Measurements from ENCODE around the gene CASQ1. TPM values are rescaled to one million over a fixed set of nuclear protein-coding genes. Genes with fewer than 3 reads are reported as not detected.

CASQ1 gene
- total RNA-seq, 1 experiment from 2014 or later = 0.46 TPM

GRCh38 chr1:160149233-160149632 is 41.1 kb upstream of the CASQ1 start:
- Mint-ChIP-seq H3K27me3 (ENCODE audit: low read depth) (no peaks in the 10 kb centered on the region; the same call in 1 of the 2 replicates), H3K27ac (no peak overlapping the region), H3K4me3 (no peak overlapping the region), H3K9me3 (no peaks in the 10 kb centered on the region), H3K36me3 (no peaks in the 10 kb centered on the region), H3K4me1 (peaks cover 6% of the 10 kb centered on the region)
- CTCF ChIA-PET = interaction anchor here (1.1 to 2.7 kb wide), 5 partner anchors 13 to 142 kb away, joined by 3 to 8 read pairs (median 7); no protein-coding TSS in a partner anchor
- ATAC-seq (no peak), DNase-seq (ENCODE audit: low spot score) (no peak)
- no peak for TF ChIP-seq ZNF232 (CRISPR knock-in tag; IDR thresholded peaks at IDR 0.05)
- no peak for TF ChIP-seq SMAD4 (CRISPR knock-in tag; IDR thresholded peaks at IDR 0.05)
- TF ChIP-seq ZNF219 (CRISPR knock-in tag; IDR thresholded peaks at IDR 0.05; ENCODE audit: borderline replicate concordance) = no peak
- no peak for TF ChIP-seq JAZF1 (CRISPR knock-in tag; IDR thresholded peaks at IDR 0.05)
- TF ChIP-seq NR1H2 (CRISPR knock-in tag; IDR thresholded peaks at IDR 0.05) = no peak
- no peak for TF ChIP-seq ZNF512 (CRISPR knock-in tag; IDR thresholded peaks at IDR 0.05; ENCODE audit: borderline replicate concordance)
- no peak for TF ChIP-seq CDX4 (CRISPR knock-in tag; IDR thresholded peaks at IDR 0.05; ENCODE audit: borderline replicate concordance)
- TF ChIP-seq, protein P1, sequence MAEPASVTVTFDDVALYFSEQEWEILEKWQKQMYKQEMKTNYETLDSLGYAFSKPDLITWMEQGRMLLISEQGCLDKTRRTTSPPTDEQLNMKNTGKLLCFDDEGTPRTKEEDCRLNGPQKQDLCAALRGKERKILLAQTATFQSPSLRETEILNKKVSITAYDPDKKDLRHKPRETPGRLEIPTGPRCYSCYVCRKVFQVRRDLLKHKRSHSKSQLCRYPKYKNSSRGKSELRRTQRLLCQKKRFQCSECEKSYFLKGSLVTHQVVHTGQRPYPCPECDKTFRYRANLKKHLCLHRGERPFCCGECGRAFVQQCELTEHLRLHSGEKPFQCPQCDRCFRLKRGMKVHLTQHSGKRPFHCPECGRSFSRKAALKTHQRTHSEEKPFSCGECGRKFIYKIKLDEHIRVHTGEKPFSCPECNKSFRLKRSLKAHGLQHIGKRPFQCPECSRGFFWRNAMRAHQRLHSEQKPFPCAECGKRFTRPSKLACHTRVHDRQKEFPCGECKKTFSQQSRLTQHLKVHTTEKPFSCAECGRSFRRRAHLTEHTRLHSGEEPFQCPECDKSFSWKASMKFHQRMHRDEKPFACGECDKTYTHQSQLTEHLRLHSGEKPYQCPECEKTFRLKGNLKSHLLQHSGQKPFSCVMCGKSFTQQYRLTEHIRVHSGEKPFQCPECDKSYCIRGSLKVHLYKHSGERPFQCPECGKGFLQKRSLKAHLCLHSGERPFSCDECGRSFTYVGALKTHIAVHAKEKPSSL (CRISPR knock-in tag; conservative IDR thresholded peaks at IDR 0.05) = no peak
- TF ChIP-seq ZNF671 (CRISPR knock-in tag; IDR thresholded peaks at IDR 0.05) = no peak
- TF ChIP-seq, protein P2, sequence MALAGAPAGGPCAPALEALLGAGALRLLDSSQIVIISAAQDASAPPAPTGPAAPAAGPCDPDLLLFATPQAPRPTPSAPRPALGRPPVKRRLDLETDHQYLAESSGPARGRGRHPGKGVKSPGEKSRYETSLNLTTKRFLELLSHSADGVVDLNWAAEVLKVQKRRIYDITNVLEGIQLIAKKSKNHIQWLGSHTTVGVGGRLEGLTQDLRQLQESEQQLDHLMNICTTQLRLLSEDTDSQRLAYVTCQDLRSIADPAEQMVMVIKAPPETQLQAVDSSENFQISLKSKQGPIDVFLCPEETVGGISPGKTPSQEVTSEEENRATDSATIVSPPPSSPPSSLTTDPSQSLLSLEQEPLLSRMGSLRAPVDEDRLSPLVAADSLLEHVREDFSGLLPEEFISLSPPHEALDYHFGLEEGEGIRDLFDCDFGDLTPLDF (CRISPR knock-in tag; IDR thresholded peaks at IDR 0.05) = no peak
- no peak for TF ChIP-seq SOX15 (CRISPR knock-in tag; IDR thresholded peaks at IDR 0.05)
- TF ChIP-seq, protein P3, sequence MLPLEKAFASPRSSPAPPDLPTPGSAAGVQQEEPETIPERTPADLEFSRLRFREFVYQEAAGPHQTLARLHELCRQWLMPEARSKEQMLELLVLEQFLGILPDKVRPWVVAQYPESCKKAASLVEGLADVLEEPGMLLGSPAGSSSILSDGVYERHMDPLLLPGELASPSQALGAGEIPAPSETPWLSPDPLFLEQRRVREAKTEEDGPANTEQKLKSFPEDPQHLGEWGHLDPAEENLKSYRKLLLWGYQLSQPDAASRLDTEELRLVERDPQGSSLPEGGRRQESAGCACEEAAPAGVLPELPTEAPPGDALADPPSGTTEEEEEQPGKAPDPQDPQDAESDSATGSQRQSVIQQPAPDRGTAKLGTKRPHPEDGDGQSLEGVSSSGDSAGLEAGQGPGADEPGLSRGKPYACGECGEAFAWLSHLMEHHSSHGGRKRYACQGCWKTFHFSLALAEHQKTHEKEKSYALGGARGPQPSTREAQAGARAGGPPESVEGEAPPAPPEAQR (CRISPR knock-in tag; IDR thresholded peaks at IDR 0.05) = no peak
- TF ChIP-seq, protein P4, sequence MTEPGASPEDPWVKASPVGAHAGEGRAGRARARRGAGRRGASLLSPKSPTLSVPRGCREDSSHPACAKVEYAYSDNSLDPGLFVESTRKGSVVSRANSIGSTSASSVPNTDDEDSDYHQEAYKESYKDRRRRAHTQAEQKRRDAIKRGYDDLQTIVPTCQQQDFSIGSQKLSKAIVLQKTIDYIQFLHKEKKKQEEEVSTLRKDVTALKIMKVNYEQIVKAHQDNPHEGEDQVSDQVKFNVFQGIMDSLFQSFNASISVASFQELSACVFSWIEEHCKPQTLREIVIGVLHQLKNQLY (CRISPR knock-in tag; IDR thresholded peaks at IDR 0.05) = no peak
- TF ChIP-seq, protein P5, sequence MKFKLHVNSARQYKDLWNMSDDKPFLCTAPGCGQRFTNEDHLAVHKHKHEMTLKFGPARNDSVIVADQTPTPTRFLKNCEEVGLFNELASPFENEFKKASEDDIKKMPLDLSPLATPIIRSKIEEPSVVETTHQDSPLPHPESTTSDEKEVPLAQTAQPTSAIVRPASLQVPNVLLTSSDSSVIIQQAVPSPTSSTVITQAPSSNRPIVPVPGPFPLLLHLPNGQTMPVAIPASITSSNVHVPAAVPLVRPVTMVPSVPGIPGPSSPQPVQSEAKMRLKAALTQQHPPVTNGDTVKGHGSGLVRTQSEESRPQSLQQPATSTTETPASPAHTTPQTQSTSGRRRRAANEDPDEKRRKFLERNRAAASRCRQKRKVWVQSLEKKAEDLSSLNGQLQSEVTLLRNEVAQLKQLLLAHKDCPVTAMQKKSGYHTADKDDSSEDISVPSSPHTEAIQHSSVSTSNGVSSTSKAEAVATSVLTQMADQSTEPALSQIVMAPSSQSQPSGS (CRISPR knock-in tag; IDR thresholded peaks at IDR 0.05; ENCODE audit: borderline replicate concordance, low read depth) = no peak
- POLR2A ChIA-PET = no interaction called here

GRCh38 chr1:160149716-160150115 is 40.7 kb upstream of the CASQ1 start:
- ChIA-PET POLR2A (no interaction called here), CTCF (interaction anchor here (1.1 to 2.7 kb wide), 2 partner anchors 44 to 142 kb away, joined by 3 to 7 read pairs; no protein-coding TSS in a partner anchor)
- Mint-ChIP-seq H3K27ac (no peak overlapping the region), H3K27me3 (ENCODE audit: low read depth) (no peaks in the 10 kb centered on the region; the same call in 1 of the 2 replicates), H3K4me3 (no peak overlapping the region), H3K36me3 (no peaks in the 10 kb centered on the region), H3K4me1 (peaks cover 5% of the 10 kb centered on the region), H3K9me3 (no peaks in the 10 kb centered on the region)
- ATAC-seq = no peak
- no peak for DNase-seq (ENCODE audit: low spot score)
- TF ChIP-seq, protein P2 (CRISPR knock-in tag; IDR thresholded peaks at IDR 0.05) = no peak
- TF ChIP-seq CDX4 (CRISPR knock-in tag; IDR thresholded peaks at IDR 0.05; ENCODE audit: borderline replicate concordance) (no peak), NR3C1 (CRISPR knock-in tag; conservative IDR thresholded peaks at IDR 0.05; ENCODE audit: low read depth) (no peak), GRHL2 (CRISPR knock-in tag; IDR thresholded peaks at IDR 0.05; ENCODE audit: insufficient replicate concordance, severe bottlenecking) (no peak), SMAD3 (CRISPR knock-in tag; IDR thresholded peaks at IDR 0.05; ENCODE audit: borderline replicate concordance) (no peak), CREB1 (CRISPR knock-in tag; IDR thresholded peaks at IDR 0.05) (no peak), SMAD4 (CRISPR knock-in tag; IDR thresholded peaks at IDR 0.05) (no peak), IRF2 (CRISPR knock-in tag; IDR thresholded peaks at IDR 0.05; ENCODE audit: borderline replicate concordance, low read depth) (no peak), OVOL2 (CRISPR knock-in tag; IDR thresholded peaks at IDR 0.05; ENCODE audit: borderline replicate concordance) (no peak), GABPB1 (CRISPR knock-in tag; IDR thresholded peaks at IDR 0.05) (no peak)
- TF ChIP-seq, protein P6, sequence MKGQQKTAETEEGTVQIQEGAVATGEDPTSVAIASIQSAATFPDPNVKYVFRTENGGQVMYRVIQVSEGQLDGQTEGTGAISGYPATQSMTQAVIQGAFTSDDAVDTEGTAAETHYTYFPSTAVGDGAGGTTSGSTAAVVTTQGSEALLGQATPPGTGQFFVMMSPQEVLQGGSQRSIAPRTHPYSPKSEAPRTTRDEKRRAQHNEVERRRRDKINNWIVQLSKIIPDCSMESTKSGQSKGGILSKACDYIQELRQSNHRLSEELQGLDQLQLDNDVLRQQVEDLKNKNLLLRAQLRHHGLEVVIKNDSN (CRISPR knock-in tag; IDR thresholded peaks at IDR 0.05) = no peak

Data from WTC11 (cell line).